HepG2 (cell line): ENCODE results near the gene SIGLEC15. TPM values are rescaled to one million over a fixed set of nuclear protein-coding genes. Genes with fewer than 3 reads are reported as not detected.

Source experiments
- ATAC-seq: fragments of 200-7000 bp; cut with Tn5 transposase; 3 replicates; pipeline ENCODE4 v1.9.1; 2020; ENCODE audit warnings: mild to moderate bottlenecking, moderate library complexity
- BruUV-seq: library from RNA; stranded (reverse); fragments of 400-500 nt; replicated peaks from 2 replicates; lab custom pipeline; 2021; lab: Mats Ljungman, UMichigan
- CTCF ChIA-PET: fragments of 300-600 bp; formaldehyde crosslinking; extraction: SDS; loops from one replicate; lab custom pipeline; 2021; ENCODE audit warnings: low total read pairs, inconsistent platforms, low intra/inter-chr PET ratio; lab: Yijun Ruan, JAX
- POLR2A ChIA-PET: fragments of 350-600 bp; sonication (Branson Sonifier 250); formaldehyde crosslinking; loops from one replicate; lab custom pipeline; 2020; ENCODE audit warnings: antibody characterized with exemption, inconsistent platforms; lab: Yijun Ruan, JAX
- DNase-seq: peaks from one replicate; pipeline ENCODE4 v3.0.0-alpha.2; 2015; ENCODE audit warnings: low spot score
- FAIRE-seq: peaks from 3 replicates; lab custom pipeline; 2011; peaks lifted over from hg19 to GRCh38; lab: Jason Lieb, UNC
- H2AFZ ChIP-seq: one replicate; pipeline ENCODE4 v1.6.1; 2011; ENCODE audit warnings: low read length, inconsistent platforms
- H3K27ac ChIP-seq: fragments of 300-600 bp; 3 replicates; pipeline ENCODE4 v1.8.0; 2011; ENCODE audit warnings: mixed run types, mild to moderate bottlenecking, mixed read lengths, low read length, inconsistent platforms; ENCODE audit not compliant: insufficient read depth; ENCODE audit errors: extremely low read length
- H3K27me3 ChIP-seq, 2 experiments: fragments of 200-600 bp in 1 of 2; 2 replicates in 1 of 2; 3 replicates in 1 of 2; pipeline versions ENCODE4 v1.6.0 to v1.8.0; 2011; ENCODE audit warnings: low read length in 2 of 2, mild to moderate bottlenecking in 2 of 2, moderate library complexity in 2 of 2, inconsistent platforms in 1 of 2; ENCODE audit not compliant: insufficient read depth in 2 of 2, control insufficient read depth in 1 of 2
- H3K36me3 ChIP-seq, 2 experiments: fragments of 200-600 bp in 1 of 2; replicated peaks in 1 of 2; 2 replicates in 1 of 2; 3 replicates in 1 of 2; pipeline versions ENCODE4 v1.5.1 to v1.8.0; 2011; ENCODE audit warnings: low read length in 2 of 2, inconsistent platforms in 1 of 2; ENCODE audit not compliant: insufficient read depth in 2 of 2, control insufficient read depth in 1 of 2
- H3K4me1 ChIP-seq: 2 replicates; pipeline ENCODE4 v1.5.1; 2012; ENCODE audit warnings: low read length, inconsistent platforms; ENCODE audit not compliant: insufficient read depth
- H3K4me2 ChIP-seq: 2 replicates; pipeline ENCODE4 v1.6.0; 2011; ENCODE audit warnings: low read depth, low read length, inconsistent platforms
- H3K4me3 ChIP-seq, 3 experiments: fragments of 200-600 bp in 1 of 3; sonication (generic), shearing (Covaris generic) in 1 of 3; replicated peaks in 1 of 3; 2 replicates each; pipeline ENCODE4 v1.5.1; 2011 to 2016; ENCODE audit warnings: low read length in 3 of 3, inconsistent platforms in 2 of 3, low read depth in 2 of 3, mild to moderate bottlenecking in 2 of 3, control low read depth in 1 of 3, mixed read lengths in 1 of 3; ENCODE audit not compliant: insufficient read depth in 1 of 3
- H3K79me2 ChIP-seq: one replicate; pipeline ENCODE4 v1.6.1; 2011; ENCODE audit warnings: low read length, inconsistent platforms; ENCODE audit not compliant: insufficient read depth
- H3K9ac ChIP-seq: 2 replicates; pipeline ENCODE4 v1.6.0; 2011; ENCODE audit warnings: mild to moderate bottlenecking, low read depth, low read length, inconsistent platforms; ENCODE audit not compliant: insufficient read depth
- H3K9me3 ChIP-seq: 2 replicates; pipeline ENCODE4 v1.5.1; 2012; ENCODE audit warnings: mild to moderate bottlenecking, low read length
- H4K20me1 ChIP-seq: 2 replicates; pipeline ENCODE4 v1.6.0; 2011; ENCODE audit warnings: inconsistent platforms, mild to moderate bottlenecking, low read length, moderate library complexity; ENCODE audit not compliant: insufficient read depth
- ARNTL ChIP-seq: sonication (generic); formaldehyde crosslinking; IDR thresholded peaks from 2 replicates; pipeline ENCODE4 v1.4.0; 2020; ENCODE audit warnings: mild to moderate bottlenecking, missing genetic modification reagents
- BCL3 ChIP-seq: sonication (generic); formaldehyde crosslinking; IDR thresholded peaks from 2 replicates; pipeline ENCODE4 v1.5.1; 2020; ENCODE audit warnings: mild to moderate bottlenecking, missing genetic modification reagents, moderate library complexity
- FOXO4 ChIP-seq: sonication (generic); formaldehyde crosslinking; conservative IDR thresholded peaks from 2 replicates; pipeline ENCODE4 v1.8.1; 2023; ENCODE audit warnings: missing genetic modification reagents
- GTF2F1 ChIP-seq: fragments of 150-350 bp; IDR thresholded peaks from 2 replicates; pipeline ENCODE4 v1.6.1; 2014; ENCODE audit warnings: low read length
- KAT7 ChIP-seq: IDR thresholded peaks from 2 replicates; pipeline ENCODE4 v1.6.1; 2018; ENCODE audit warnings: borderline replicate concordance, missing compliant biosample characterization
- MAZ ChIP-seq, 2 experiments: sonication (generic) in 1 of 2; formaldehyde crosslinking in 1 of 2; IDR thresholded peaks; 2 replicates each; pipeline versions ENCODE4 v1.5.0 to v1.6.1; 2012 to 2020; ENCODE audit warnings: low read depth in 2 of 2, mild to moderate bottlenecking in 2 of 2, borderline replicate concordance in 1 of 2, improper control_type of control experiment in 1 of 2, low read length in 1 of 2, missing genetic modification reagents in 1 of 2, moderate library complexity in 1 of 2
- NFKB2 ChIP-seq: sonication (generic); formaldehyde crosslinking; IDR thresholded peaks from 2 replicates; pipeline ENCODE4 v1.4.0; 2020; ENCODE audit warnings: missing genetic modification reagents, borderline replicate concordance
- SMARCC2 ChIP-seq: fragments of 450-650 bp; IDR thresholded peaks from 2 replicates; pipeline ENCODE4 v1.6.1; 2017; ENCODE audit warnings: antibody characterized with exemption, mild to moderate bottlenecking
- SOX6 ChIP-seq, 2 experiments: fragments of 450-650 bp in 1 of 2; sonication (generic) in 1 of 2; formaldehyde crosslinking in 1 of 2; IDR thresholded peaks; 2 replicates each; pipeline versions ENCODE4 v1.4.0 to v1.6.1; 2017 to 2020; ENCODE audit warnings: antibody characterized with exemption in 1 of 2, mild to moderate bottlenecking in 1 of 2, missing genetic modification reagents in 1 of 2
- SRSF4 ChIP-seq: fragments of 200-400 bp; formaldehyde crosslinking; IDR thresholded peaks from one replicate; pipeline ENCODE4 v1.6.1; 2018; ENCODE audit warnings: mild to moderate bottlenecking, low read depth, low read length, moderate library complexity; ENCODE audit not compliant: poor library complexity, severe bottlenecking
- TBP ChIP-seq: sonication (generic); formaldehyde crosslinking; IDR thresholded peaks from 2 replicates; pipeline ENCODE4 v1.5.0; 2020; ENCODE audit warnings: missing genetic modification reagents
- ZNF138 ChIP-seq: sonication (generic); formaldehyde crosslinking; IDR thresholded peaks from 2 replicates; pipeline ENCODE4 v1.5.0; 2020; ENCODE audit warnings: mild to moderate bottlenecking, low read depth, missing genetic modification reagents
- ZNF180 ChIP-seq: sonication (generic); formaldehyde crosslinking; IDR thresholded peaks from 2 replicates; pipeline ENCODE4 v1.4.0; 2020; ENCODE audit warnings: low read depth, missing genetic modification reagents, borderline replicate concordance
- ZNF253 ChIP-seq: sonication (generic); formaldehyde crosslinking; IDR thresholded peaks from 2 replicates; pipeline ENCODE4 v1.8.0; 2022; ENCODE audit warnings: mild to moderate bottlenecking, missing genetic modification reagents, borderline replicate concordance
- ZNF484 ChIP-seq: sonication (generic); formaldehyde crosslinking; IDR thresholded peaks from 2 replicates; pipeline ENCODE4 v1.5.1; 2020; ENCODE audit warnings: mild to moderate bottlenecking, low read depth, missing genetic modification reagents, borderline replicate concordance
- ZNF496 ChIP-seq: sonication (generic); formaldehyde crosslinking; IDR thresholded peaks from 2 replicates; pipeline ENCODE4 v1.8.1; 2023; ENCODE audit warnings: mild to moderate bottlenecking, moderate library complexity, missing genetic modification reagents; ENCODE audit not compliant: insufficient replicate concordance
- ZNF577 ChIP-seq: sonication (generic); formaldehyde crosslinking; IDR thresholded peaks from 2 replicates; pipeline ENCODE4 v1.4.0; 2020; ENCODE audit warnings: mild to moderate bottlenecking, low read depth, missing genetic modification reagents, borderline replicate concordance
- ZNF850 ChIP-seq: sonication (generic); formaldehyde crosslinking; conservative IDR thresholded peaks from 2 replicates; pipeline ENCODE4 v1.9.0; 2021; ENCODE audit warnings: mild to moderate bottlenecking, missing genetic modification reagents
- WGBS: methylation state at CpG from one replicate; pipeline ENCODE4 v1.1.6; 2017; ENCODE audit warnings: low lambda C conversion rate; 5-methylcytosine and 5-hydroxymethylcytosine counted together
- in situ Hi-C: cut with HindIII; loops from 2 replicates; pipeline ENCODE4 v1.10.0; 2017; ENCODE audit warnings: low pct_unique_long_range_greater_than_20kb; ENCODE audit not compliant: extremely low pct_ligation_motif_present
- intact Hi-C: fragments of 100-400 bp; cut with micrococcal nuclease; formaldehyde crosslinking; loops from one replicate; pipeline ENCODE4 v1.10.0; 2022; ENCODE audit not compliant: unreplicated experiment
- polyA plus RNA-seq, 8 experiments: library from polyadenylated mRNA; depleted of rRNA in 3 of 8; stranded (reverse) in 7 of 8; unstranded in 1 of 8; fragments of >200 nt; fragmentation: Illumina TruSeq in 4 of 8; extraction: Trizol in 4 of 8; gene quantifications; 2 replicates each; pipeline versions ENCODE4 v1.2.1 to v1.2.3, GENCODE V29; 2011 to 2016; ENCODE audit warnings: low read depth in 4 of 8, missing spikeins in 1 of 8, mixed read lengths in 1 of 8; ENCODE audit not compliant: insufficient read depth in 1 of 8
- total RNA-seq, 5 experiments: library from RNA; depleted of rRNA; stranded (reverse); fragments of >200 nt; fragmentation: Illumina TruSeq; extraction: Trizol; gene quantifications; 2 replicates each; pipeline ENCODE4 v1.2.3, GENCODE V29; 2016; ENCODE audit warnings: low read depth in 1 of 5

SIGLEC15 gene
- total and polyA plus RNA-seq, 2 of the 13 experiments (the other 11 are each of a cell fraction or from before 2014, with no cell fraction given): not detected

- ChIA-PET CTCF (no interaction called here), POLR2A (no interaction called here)
- FAIRE-seq: no peak
- Histone ChIP-seq H3K4me2 (no peak overlapping the region), H3K4me1 (no peaks in the 10 kb centered on the region), H4K20me1 (no peaks in the 10 kb centered on the region), H3K9me3 (no peaks in the 10 kb centered on the region), H3K4me3 (no peak overlapping the region), H3K9ac (no peak overlapping the region), H3K27me3 (no peaks in the 10 kb centered on the region), H3K27ac (no peak overlapping the region), H2AFZ (no peak overlapping the region), H3K79me2 (no peaks in the 10 kb centered on the region), H3K36me3 (no peaks in the 10 kb centered on the region)
- WGBS: 68% methylated on average over 3 of the region's 3 CpGs
- intact Hi-C loops (no loop called here), in situ Hi-C loops (no loop called here)
- TF ChIP-seq MAZ (IDR thresholded peaks at IDR 0.05; ENCODE audit: borderline replicate concordance, low read depth, low read length) (no peak), MAZ (CRISPR knock-in tag; IDR thresholded peaks at IDR 0.05; ENCODE audit: low read depth) (no peak), SRSF4 (no peak), NFKB2 (CRISPR knock-in tag) (no peak), BCL3 (no peak), ZNF496 (CRISPR knock-in tag) (no peak), ZNF577 (CRISPR knock-in tag) (no peak), SMARCC2 (no peak), TBP (CRISPR knock-in tag) (no peak), ZNF138 (CRISPR knock-in tag) (no peak), GTF2F1 (no peak), ZNF253 (CRISPR knock-in tag) (no peak), SOX6 (IDR thresholded peaks at IDR 0.05) (no peak), SOX6 (CRISPR knock-in tag; IDR thresholded peaks at IDR 0.05) (no peak), KAT7 (CRISPR knock-in tag) (no peak), FOXO4 (CRISPR knock-in tag) (no peak), ZNF484 (CRISPR knock-in tag) (no peak), ZNF850 (no peak), ARNTL (CRISPR knock-in tag) (no peak), ZNF180 (CRISPR knock-in tag) (no peak)
- no TSS peak for BruUV-seq
- ATAC-seq: no peak
- DNase-seq: no peak
Measured at GRCh38 chr18:45786941-45787340, 38.5 kb upstream of the SIGLEC15 start.
